Measurements from ENCODE around the gene PRSS12. TPM values are rescaled to one million over a fixed set of nuclear protein-coding genes. Genes with fewer than 3 reads are reported as not detected.

PRSS12 gene
- total and polyA plus RNA-seq, 2 experiments from 2014 or later = 5.5 to 12.9 TPM

- DNase-seq (ENCODE audit: low spot score) (peak; percentile 60), ATAC-seq (peak; percentile 86)
- Histone ChIP-seq H3K9me2 (ENCODE audit: insufficient read depth) (peaks cover 6% of the 10 kb centered on the region), H3F3A (replicated peaks; ENCODE audit: low read depth) (no peaks in the 10 kb centered on the region), H3K36me3 (ENCODE audit: insufficient read depth) (no peaks in the 10 kb centered on the region), H3K4me2 (peak overlapping the region; percentile 78), H3K4me3 (peak overlapping the region; percentile 62), H2AFZ (peak overlapping the region; percentile 97), H3K27ac (ENCODE audit: low read depth) (no peak overlapping the region), H3K79me2 (replicated peaks; ENCODE audit: insufficient read depth) (no peaks in the 10 kb centered on the region), H3K27me3 (ENCODE audit: insufficient read depth) (peaks cover 5% of the 10 kb centered on the region; the same call in 1 of the 2 replicates), H4K20me1 (replicated peaks; ENCODE audit: insufficient read depth) (no peaks in the 10 kb centered on the region), H3K4me1 (ENCODE audit: insufficient read depth) (no peaks in the 10 kb centered on the region)
- Mint-ChIP-seq H3K36me3 (ENCODE audit: low read depth) (no peaks in the 10 kb centered on the region), H3K27me3 (ENCODE audit: insufficient read depth, low read depth, poor library complexity) (peaks cover 13% of the 10 kb centered on the region), H3K4me1 (no peaks in the 10 kb centered on the region), H3K4me3 (peak overlapping the region; percentile 77), H3K9me3 (no peaks in the 10 kb centered on the region), H3K27ac (no peak overlapping the region)
- TF ChIP-seq EZH2phosphoT487 (IDR thresholded peaks at IDR 0.05; ENCODE audit: unreplicated experiment) (no peak), ETS1 (IDR thresholded peaks at IDR 0.05) (0 out of 2 replicates have a peak, but pooled peaks have one; percentile 16)
These were observed 87.3 kb downstream of the PRSS12 start for GRCh38 chr4:118265312-118266144.

- no peak overlapping the region for H3K4me3 Mint-ChIP-seq
- DNase-seq (ENCODE audit: low spot score) = no peak
- H3K4me3 ChIP-seq = no peak overlapping the region
- ATAC-seq = no peak
- peaks cover 6% of the 10 kb centered on the region for H3K9me2 ChIP-seq (ENCODE audit: insufficient read depth)
- no peaks in the 10 kb centered on the region for H3K79me2 ChIP-seq (replicated peaks; ENCODE audit: insufficient read depth)
- H3K27me3 ChIP-seq (ENCODE audit: insufficient read depth) = peaks cover 5% of the 10 kb centered on the region; the same call in 1 of the 2 replicates
- no peak overlapping the region for H3K27ac Mint-ChIP-seq
- no peaks in the 10 kb centered on the region for H3K9me3 Mint-ChIP-seq
- no peaks in the 10 kb centered on the region for H3K36me3 Mint-ChIP-seq (ENCODE audit: low read depth)
- no peak overlapping the region for H2AFZ ChIP-seq
- H3K4me2 ChIP-seq = no peak overlapping the region
- H3K36me3 ChIP-seq (ENCODE audit: insufficient read depth) = no peaks in the 10 kb centered on the region
- no peaks in the 10 kb centered on the region for H4K20me1 ChIP-seq (replicated peaks; ENCODE audit: insufficient read depth)
- no peak overlapping the region for H3K27ac ChIP-seq (ENCODE audit: low read depth)
- no peaks in the 10 kb centered on the region for H3K4me1 Mint-ChIP-seq
- peaks cover 9% of the 10 kb centered on the region for H3K27me3 Mint-ChIP-seq (ENCODE audit: insufficient read depth, low read depth, poor library complexity)
- no peaks in the 10 kb centered on the region for H3F3A ChIP-seq (replicated peaks; ENCODE audit: low read depth)
- 0 out of 2 replicates have a peak, but pooled peaks cover 5% of the 10 kb centered on the region for H3K4me1 ChIP-seq (ENCODE audit: insufficient read depth)
- TF ChIP-seq ZNF114 (CRISPR knock-in tag; IDR thresholded peaks at IDR 0.05) (no peak), STAT1 (IDR thresholded peaks at IDR 0.05; ENCODE audit: unreplicated experiment) (no peak), NANOG (IDR thresholded peaks at IDR 0.05; ENCODE audit: borderline replicate concordance) (no peak), JUNB (IDR thresholded peaks at IDR 0.05; ENCODE audit: unreplicated experiment) (no peak), REST (IDR thresholded peaks at IDR 0.05; ENCODE audit: unreplicated experiment) (no peak), CREB1 (CRISPR knock-in tag; IDR thresholded peaks at IDR 0.05; ENCODE audit: low read depth) (no peak), ZNF462 (CRISPR knock-in tag; IDR thresholded peaks at IDR 0.05) (no peak)
These were observed 88.7 kb downstream of the PRSS12 start for GRCh38 chr4:118264096-118264495.

Measured in GM23338 (cell line).